Left colon (tissue), 2 donors: Measurements from ENCODE around the gene IL1RAP. TPM values are rescaled to one million over a fixed set of nuclear protein-coding genes. Genes with fewer than 3 reads are reported as not detected.
A peak's percentile ranks its signal among the peaks of the same experiment; 100 is the strongest.
"Not testable (repeated sequence)": the region's sequence is repeated elsewhere in the genome, so short reads cannot be mapped to it uniquely, and the experiment has no call there.

Source experiments
- ATAC-seq: fragments of 200-7000 bp; cut with Tn5 transposase; one replicate; pipeline ENCODE4 v1.9.1; 2020; ENCODE audit warnings: mild to moderate bottlenecking, moderate library complexity
- DNase-seq, 2 donors: peaks; one replicate each; pipeline ENCODE4 v3.0.0-alpha.2; 2020
- intact Hi-C, 2 donors: fragments of 100-400 bp; cut with DNase I in 1 of 2; cut with micrococcal nuclease in 1 of 2; formaldehyde crosslinking; loops; one replicate each; pipeline versions ENCODE4 v1.11.2 to v1.14.0; 2022; cut with DNase I, micrococcal nuclease
- long read RNA-seq: library from polyadenylated mRNA; unstranded; transcript quantifications from one replicate; pipeline ENCODE4 v2.0.0, GENCODE V29; 2021
- total RNA-seq, 2 donors: library from RNA; stranded (reverse); fragmentation: NEBNext Ultra II Directional; extraction: Animal tissue kit (Norgen Biotek cat#: 25700); gene quantifications; one replicate each; pipeline ENCODE4 v1.2.1, GENCODE V29; 2021
- donor health status: DM: no; HTN: no; CAD: no.
- donor health status: DM: yes; HTN: yes; CAD: no.

Gene IL1RAP
- total RNA-seq, result 1 to 10 TPM; 4.9 to 6.1 TPM
- long read RNA-seq, partial matches to known transcripts, result 1 of 3 reads
- long read RNA-seq, other reads (novel, unspliced or antisense), result 1 of 3 reads

- intact Hi-C loops, result no loop called here
- peak; percentile 97 for ATAC-seq
- peak; percentile 88 to 93 for DNase-seq
These were observed at the start of gene IL1RAP for GRCh38 chr3:190513409-190514370. TSS of gene IL1RAP (plus strand) at chr3:190514085. CDS start at chr3:190564290, 50,205 bp downstream.

- intact Hi-C loops, result no loop called here
- no peak for DNase-seq
- no peak for ATAC-seq
These were observed 46.0 kb upstream of the IL1RAP start for GRCh38 chr3:190467922-190468321.

GRCh38 chr3:190473261-190473660, 40.6 kb upstream of the IL1RAP start:
- intact Hi-C loops, ATAC-seq, DNase-seq: not testable (repeated sequence)

GRCh38 chr3:190481779-190482178, 32.1 kb upstream of the IL1RAP start:
- ATAC-seq, result no peak
- intact Hi-C loops, result no loop called here

GRCh38 chr3:190485830-190486532, 27.9 kb upstream of the IL1RAP start:
- DNase-seq (no peak), ATAC-seq (no peak)
- intact Hi-C loops, result no loop called here

More at GRCh38 chr3:190481779-190482178, 32.1 kb upstream of the IL1RAP start:
- DNase-seq, result no peak

GRCh38 chr3:190486533-190486864, 27.4 kb upstream of the IL1RAP start:
- intact Hi-C loops, result no loop called here
- DNase-seq (no peak), ATAC-seq (no peak)

- no peak for ATAC-seq
- intact Hi-C loops, result no loop called here
- no peak for DNase-seq
These were observed 26.8 kb upstream of the IL1RAP start for GRCh38 chr3:190486908-190487607.

GRCh38 chr3:190491533-190492054, 22.3 kb upstream of the IL1RAP start:
- ATAC-seq (no peak), DNase-seq (no peak)
- intact Hi-C loops, result no loop called here

- ATAC-seq, result no peak
- no peak for DNase-seq
- intact Hi-C loops, result no loop called here
These were observed 21.8 kb upstream of the IL1RAP start for GRCh38 chr3:190492129-190492528.

- intact Hi-C loops, result no loop called here
- no peak for ATAC-seq
- no peak for DNase-seq
These were observed 20.9 kb upstream of the IL1RAP start for GRCh38 chr3:190492966-190493365.

GRCh38 chr3:190494907-190495306, 19.0 kb upstream of the IL1RAP start:
- ATAC-seq (no peak), DNase-seq (no peak)
- intact Hi-C loops, result no loop called here

GRCh38 chr3:190495354-190495753, 18.5 kb upstream of the IL1RAP start:
- ATAC-seq, result no peak
- DNase-seq, result no peak
- intact Hi-C loops, result no loop called here

GRCh38 chr3:190495796-190496195, 18.1 kb upstream of the IL1RAP start:
- no peak for DNase-seq
- ATAC-seq, result no peak
- intact Hi-C loops, result no loop called here

- ATAC-seq (no peak), DNase-seq (no peak)
- intact Hi-C loops, result no loop called here
These were observed 17.0 kb upstream of the IL1RAP start for GRCh38 chr3:190496859-190497258.

- intact Hi-C loops, result no loop called here
- DNase-seq (no peak), ATAC-seq (no peak)
These were observed 16.1 kb upstream of the IL1RAP start for GRCh38 chr3:190497811-190498210.

- intact Hi-C loops, result no loop called here
- no peak for DNase-seq
- ATAC-seq, result no peak
These were observed 15.6 kb upstream of the IL1RAP start for GRCh38 chr3:190498293-190498692.

- intact Hi-C loops, result no loop called here
- DNase-seq (no peak), ATAC-seq (no peak)
These were observed 14.8 kb upstream of the IL1RAP start for GRCh38 chr3:190499122-190499521.

- intact Hi-C loops, result no loop called here
- no peak for ATAC-seq
- DNase-seq, result no peak
These were observed 10.9 kb upstream of the IL1RAP start for GRCh38 chr3:190502946-190503345.
